GM19025 (cell line): ENCODE results near the gene RUNX1.

Experiments used
- ATAC-seq: cut with Tn5 transposase; IDR thresholded peaks from one replicate; pipeline ENCODE4 v1.9.1; 2021; ENCODE audit warnings: mild to moderate bottlenecking, low read depth, moderate library complexity; ENCODE audit not compliant: unreplicated experiment

Gene RUNX1

GRCh38 chr21:34909492-34910292 lies 139.4 kb downstream of the RUNX1 start:
- ATAC-seq = no peak

- ATAC-seq = no peak
These were observed 140.6 kb downstream of the RUNX1 start for GRCh38 chr21:34908419-34909055.

- ATAC-seq = no peak
These were observed 141.4 kb downstream of the RUNX1 start for GRCh38 chr21:34907461-34908418.

GRCh38 chr21:34906401-34906800 lies 142.7 kb downstream of the RUNX1 start:
- ATAC-seq = no peak

- no peak for ATAC-seq
These were observed 143.9 kb downstream of the RUNX1 start for GRCh38 chr21:34905218-34905537.

GRCh38 chr21:34904526-34905217 lies 144.4 kb downstream of the RUNX1 start:
- no peak for ATAC-seq

- no peak for ATAC-seq
These were observed 148.7 kb downstream of the RUNX1 start for GRCh38 chr21:34900376-34900775.

- ATAC-seq = no peak
These were observed 149.3 kb downstream of the RUNX1 start for GRCh38 chr21:34899760-34900159.

- no peak for ATAC-seq
These were observed 149.8 kb downstream of the RUNX1 start for GRCh38 chr21:34899302-34899701.

GRCh38 chr21:34897828-34898227 lies 151.3 kb downstream of the RUNX1 start:
- ATAC-seq = no peak

GRCh38 chr21:34894401-34894800 lies 154.7 kb downstream of the RUNX1 start:
- ATAC-seq = no peak

- no peak for ATAC-seq
These were observed 156.9 kb downstream of the RUNX1 start for GRCh38 chr21:34892209-34892608.

- no peak for ATAC-seq
These were observed 157.5 kb downstream of the RUNX1 start for GRCh38 chr21:34891613-34891943.

GRCh38 chr21:34890724-34891612 lies 158.1 kb downstream of the RUNX1 start:
- no peak for ATAC-seq

GRCh38 chr21:34890470-34890723 lies 158.7 kb downstream of the RUNX1 start:
- no peak for ATAC-seq

GRCh38 chr21:34889676-34890469 lies 159.2 kb downstream of the RUNX1 start:
- ATAC-seq = peak; percentile 48

- ATAC-seq = no peak
These were observed 159.8 kb downstream of the RUNX1 start for GRCh38 chr21:34889320-34889675.

GRCh38 chr21:34888569-34889319 lies 160.4 kb downstream of the RUNX1 start:
- peak; percentile 63 for ATAC-seq
